Measurements from ENCODE around the gene CASQ1.

CASQ1 gene

DNA sequence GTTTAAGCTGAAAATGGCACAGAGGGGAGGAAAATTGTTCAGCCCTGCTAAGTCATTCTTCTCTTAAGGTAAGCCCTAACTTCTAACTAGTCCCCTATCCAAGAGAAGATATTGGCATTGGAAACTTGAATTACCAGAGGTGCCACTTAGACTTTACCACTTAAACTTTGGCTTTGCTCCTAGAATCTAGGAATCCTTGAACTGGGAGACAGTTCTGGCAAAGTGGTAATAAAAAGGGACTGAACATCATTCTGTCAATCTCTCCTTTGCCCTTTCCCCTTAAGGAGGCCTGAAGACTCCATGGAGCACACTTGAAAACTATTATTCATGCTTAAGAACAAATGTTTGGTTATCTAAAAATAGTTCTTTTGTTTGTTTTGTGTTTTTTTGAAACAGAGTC lies 30.5 kb upstream of the CASQ1 start:
- TF ChIP-seq CTCF (IDR thresholded peaks at IDR 0.05; ENCODE audit: insufficient read depth, low read depth, low read length, missing control alignments), result no peak
- no peak for DNase-seq (ENCODE audit: low read depth)
- no peak overlapping the region for H3K4me3 ChIP-seq (ENCODE audit: low read length)

- H3K4me3 ChIP-seq (ENCODE audit: low read length), result no peak overlapping the region
- TF ChIP-seq CTCF (IDR thresholded peaks at IDR 0.05; ENCODE audit: insufficient read depth, low read depth, low read length, missing control alignments), result peak; percentile 28
- peak; percentile 15 for DNase-seq (ENCODE audit: low read depth)
Observed at GRCh38 chr1:160161965-160162705, 28.2 kb upstream of the CASQ1 start.

DNA sequence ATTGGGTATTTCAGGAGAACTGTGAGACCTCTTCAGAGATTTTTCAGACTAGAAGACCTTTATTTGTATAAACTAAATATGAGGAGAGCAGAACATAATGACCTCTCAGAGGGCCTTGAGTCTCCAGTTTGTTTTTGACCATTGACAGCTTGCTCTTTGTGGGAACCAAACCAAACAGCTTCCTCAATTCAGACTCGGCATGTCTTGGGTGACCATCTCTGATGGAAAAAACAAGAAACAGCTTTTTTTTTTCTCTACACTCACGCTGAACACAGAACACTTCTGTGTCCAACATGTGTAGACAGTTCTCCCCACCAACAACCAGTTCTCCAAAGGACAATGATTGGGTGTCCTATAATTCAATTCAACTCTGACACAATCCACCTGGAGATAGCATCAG lies 27.4 kb upstream of the CASQ1 start:
- TF ChIP-seq CTCF (IDR thresholded peaks at IDR 0.05; ENCODE audit: insufficient read depth, low read depth, low read length, missing control alignments), result no peak
- H3K4me3 ChIP-seq (ENCODE audit: low read length), result no peak overlapping the region
- DNase-seq (ENCODE audit: low read depth), result no peak

DNA sequence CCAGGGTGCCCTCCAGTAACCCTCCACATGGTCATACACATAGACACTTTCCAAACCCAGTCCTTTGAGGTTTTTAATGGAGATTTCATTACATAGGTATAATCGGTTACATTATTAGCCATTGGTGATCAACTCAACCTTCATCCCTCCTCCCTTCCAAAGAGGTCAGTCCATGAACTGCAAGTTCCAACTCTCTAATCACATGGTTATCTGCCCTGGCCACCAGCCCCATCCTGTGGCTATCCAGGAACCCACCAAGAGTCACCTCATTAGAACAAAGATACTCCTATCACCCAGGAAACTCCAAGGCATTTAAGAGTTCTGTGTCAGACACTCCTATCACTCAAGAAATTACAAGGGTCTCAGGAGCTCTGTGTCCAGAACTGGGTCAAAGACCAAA lies 26.8 kb upstream of the CASQ1 start:
- no peak for TF ChIP-seq CTCF (IDR thresholded peaks at IDR 0.05; ENCODE audit: insufficient read depth, low read depth, low read length, missing control alignments)
- no peak overlapping the region for H3K4me3 ChIP-seq (ENCODE audit: low read length)
- peak; percentile 12 for DNase-seq (ENCODE audit: low read depth)

DNA sequence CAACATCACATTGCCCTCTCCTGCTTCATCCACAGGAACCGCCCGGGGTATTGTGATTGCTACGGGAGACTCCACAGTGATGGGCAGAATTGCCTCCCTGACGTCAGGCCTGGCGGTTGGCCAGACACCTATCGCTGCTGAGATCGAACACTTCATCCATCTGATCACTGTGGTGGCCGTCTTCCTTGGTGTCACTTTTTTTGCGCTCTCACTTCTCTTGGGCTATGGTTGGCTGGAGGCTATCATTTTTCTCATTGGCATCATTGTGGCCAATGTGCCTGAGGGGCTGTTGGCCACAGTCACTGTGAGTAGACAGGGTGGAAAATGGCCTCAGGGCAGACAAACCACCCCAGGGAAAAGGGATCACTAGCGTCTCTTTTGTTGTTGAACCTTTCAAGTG lies 26.3 kb upstream of the CASQ1 start:
- no peak for DNase-seq (ENCODE audit: low read depth)
- no peak for TF ChIP-seq CTCF (IDR thresholded peaks at IDR 0.05; ENCODE audit: insufficient read depth, low read depth, low read length, missing control alignments)

GRCh38 chr1:160166166-160166868 lies 24.1 kb upstream of the CASQ1 start:
- no peak for DNase-seq (ENCODE audit: low read depth)
- TF ChIP-seq CTCF (IDR thresholded peaks at IDR 0.05; ENCODE audit: insufficient read depth, low read depth, low read length, missing control alignments), result no peak
- H3K4me3 ChIP-seq (ENCODE audit: low read length), result no peak overlapping the region

More for the DNA sequence above, 26.3 kb upstream of the CASQ1 start:
- H3K4me3 ChIP-seq (ENCODE audit: low read length), result no peak overlapping the region

Data from epithelial cell of esophagus (primary cell).